SK-N-SH treated with all-trans-retinoic acid at 6 μM for 48 hours (cell line): ENCODE measurements around the gene LAMA1.

Experiments
- ATAC-seq: fragments of 200-7000 bp; cut with Tn5 transposase; 3 replicates; pipeline ENCODE4 v1.9.1; 2020; ENCODE audit warnings: mild to moderate bottlenecking, moderate library complexity
- ARNTL ChIP-seq: fragments of 450-650 bp; formaldehyde crosslinking; IDR thresholded peaks from 2 replicates; pipeline ENCODE4 v1.5.0; 2020; ENCODE audit warnings: low read depth, mild to moderate bottlenecking, moderate library complexity, borderline replicate concordance
- BACH2 ChIP-seq: fragments of 250-450 bp; sonication (Bioruptor Pico); IDR thresholded peaks from 2 replicates; pipeline ENCODE4 v1.9.0; 2021; ENCODE audit warnings: mild to moderate bottlenecking, borderline replicate concordance
- CREB5 ChIP-seq: fragments of 250-450 bp; sonication (Bioruptor Pico); IDR thresholded peaks from 2 replicates; pipeline ENCODE4 v1.5.1; 2020; ENCODE audit warnings: low read depth, mild to moderate bottlenecking, moderate library complexity
- CSDC2 ChIP-seq: fragments of 250-450 bp; sonication (Bioruptor Pico); IDR thresholded peaks from 2 replicates; pipeline ENCODE4 v1.5.0; 2020; ENCODE audit warnings: mild to moderate bottlenecking, moderate library complexity
- ESRRG ChIP-seq: fragments of 250-450 bp; sonication (Bioruptor Pico); IDR thresholded peaks from 2 replicates; pipeline ENCODE4 v1.6.1; 2021; ENCODE audit warnings: mild to moderate bottlenecking
- GLIS3 ChIP-seq: fragments of 250-450 bp; sonication (Bioruptor Pico); IDR thresholded peaks from 2 replicates; pipeline ENCODE4 v1.5.0; 2020; ENCODE audit warnings: mild to moderate bottlenecking, moderate library complexity
- ISL1 ChIP-seq: fragments of 250-450 bp; sonication (Bioruptor Pico); IDR thresholded peaks from 2 replicates; pipeline ENCODE4 v2.1.2; 2022; ENCODE audit warnings: mild to moderate bottlenecking, moderate library complexity
- POU6F1 ChIP-seq: fragments of 250-450 bp; sonication (Bioruptor Pico); IDR thresholded peaks from 2 replicates; pipeline ENCODE4 v1.8.0; 2021; ENCODE audit warnings: low read depth, mild to moderate bottlenecking, moderate library complexity, borderline replicate concordance
- RARB ChIP-seq: fragments of 250-450 bp; sonication (Bioruptor Pico); IDR thresholded peaks from 2 replicates; pipeline ENCODE4 v1.8.0; 2021; ENCODE audit warnings: mild to moderate bottlenecking, moderate library complexity
- SNAI2 ChIP-seq: fragments of 250-450 bp; sonication (Bioruptor Pico); IDR thresholded peaks from 2 replicates; pipeline ENCODE4 v1.5.0; 2020; ENCODE audit warnings: mild to moderate bottlenecking, moderate library complexity
- TCF4 ChIP-seq: fragments of 250-450 bp; sonication (Bioruptor Pico); IDR thresholded peaks from 2 replicates; pipeline ENCODE4 v1.8.0; 2021; ENCODE audit warnings: mild to moderate bottlenecking, moderate library complexity, borderline replicate concordance
- ZC3H10 ChIP-seq: fragments of 250-450 bp; sonication (Bioruptor Pico); IDR thresholded peaks from 2 replicates; pipeline ENCODE4 v1.5.1; 2021; ENCODE audit warnings: mild to moderate bottlenecking, moderate library complexity
- ZFP3 ChIP-seq: fragments of 250-450 bp; sonication (Bioruptor Pico); IDR thresholded peaks from 2 replicates; pipeline ENCODE4 v1.5.0; 2020; ENCODE audit warnings: mild to moderate bottlenecking, moderate library complexity
- ZFP30 ChIP-seq: fragments of 450-650 bp; formaldehyde crosslinking; IDR thresholded peaks from 2 replicates; pipeline ENCODE4 v1.5.0; 2022; ENCODE audit warnings: mild to moderate bottlenecking, moderate library complexity
- ZNF565 ChIP-seq: fragments of 450-650 bp; formaldehyde crosslinking; conservative IDR thresholded peaks from 2 replicates; pipeline ENCODE4 v1.5.0; 2020; ENCODE audit warnings: low read depth, mild to moderate bottlenecking, moderate library complexity
- ZNF70 ChIP-seq: fragments of 450-650 bp; formaldehyde crosslinking; IDR thresholded peaks from 2 replicates; pipeline ENCODE4 v1.5.0; 2020; ENCODE audit warnings: mild to moderate bottlenecking, moderate library complexity
- ZNF8 ChIP-seq: fragments of 450-650 bp; formaldehyde crosslinking; IDR thresholded peaks from 2 replicates; pipeline ENCODE4 v1.5.0; 2020; ENCODE audit warnings: mild to moderate bottlenecking, moderate library complexity
- TF ChIP-seq, protein P1 (sequence below): fragments of 250-450 bp; sonication (Bioruptor Pico); IDR thresholded peaks from 2 replicates; pipeline ENCODE4 v1.5.1; 2021; ENCODE audit warnings: mild to moderate bottlenecking, moderate library complexity
- TF ChIP-seq, protein P2 (sequence below): fragments of 250-450 bp; sonication (Bioruptor Pico); IDR thresholded peaks from 2 replicates; pipeline ENCODE4 v1.8.0; 2020; ENCODE audit warnings: mild to moderate bottlenecking, moderate library complexity, borderline replicate concordance
- TF ChIP-seq, protein P3 (sequence below): fragments of 250-450 bp; sonication (Bioruptor Pico); IDR thresholded peaks from 2 replicates; pipeline ENCODE4 v1.5.0; 2020; ENCODE audit warnings: mild to moderate bottlenecking, moderate library complexity

Gene LAMA1

DNA sequence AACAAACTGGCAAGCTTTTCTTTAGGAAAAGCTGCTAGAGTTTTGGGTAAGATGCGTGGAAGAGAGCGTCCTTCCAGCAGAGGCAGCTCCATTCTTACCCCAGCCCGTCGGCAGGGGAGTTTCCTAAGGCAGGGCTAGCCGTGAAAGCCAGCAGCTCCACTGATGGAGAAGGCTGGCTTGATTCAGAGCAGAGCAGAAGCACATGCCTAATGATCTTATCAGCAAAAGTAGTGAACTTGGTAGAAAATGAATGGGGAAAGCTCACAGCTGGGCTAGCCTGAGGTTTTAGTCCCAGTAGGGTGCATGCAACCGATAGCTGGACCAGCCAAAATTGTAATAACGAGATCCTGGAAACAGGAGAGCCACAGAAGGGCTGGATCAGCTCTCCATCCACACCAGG, 20.8 kb downstream of the LAMA1 start:
- no peak for ATAC-seq
- TF ChIP-seq GLIS3 (CRISPR knock-in tag) (no peak), RARB (CRISPR knock-in tag) (no peak), ISL1 (CRISPR knock-in tag) (no peak), ARNTL (CRISPR knock-in tag) (no peak), SNAI2 (CRISPR knock-in tag) (no peak), ZNF565 (CRISPR knock-in tag) (no peak), CREB5 (CRISPR knock-in tag) (no peak), CSDC2 (CRISPR knock-in tag) (no peak), ZNF70 (CRISPR knock-in tag) (no peak)
- TF ChIP-seq, protein P1, sequence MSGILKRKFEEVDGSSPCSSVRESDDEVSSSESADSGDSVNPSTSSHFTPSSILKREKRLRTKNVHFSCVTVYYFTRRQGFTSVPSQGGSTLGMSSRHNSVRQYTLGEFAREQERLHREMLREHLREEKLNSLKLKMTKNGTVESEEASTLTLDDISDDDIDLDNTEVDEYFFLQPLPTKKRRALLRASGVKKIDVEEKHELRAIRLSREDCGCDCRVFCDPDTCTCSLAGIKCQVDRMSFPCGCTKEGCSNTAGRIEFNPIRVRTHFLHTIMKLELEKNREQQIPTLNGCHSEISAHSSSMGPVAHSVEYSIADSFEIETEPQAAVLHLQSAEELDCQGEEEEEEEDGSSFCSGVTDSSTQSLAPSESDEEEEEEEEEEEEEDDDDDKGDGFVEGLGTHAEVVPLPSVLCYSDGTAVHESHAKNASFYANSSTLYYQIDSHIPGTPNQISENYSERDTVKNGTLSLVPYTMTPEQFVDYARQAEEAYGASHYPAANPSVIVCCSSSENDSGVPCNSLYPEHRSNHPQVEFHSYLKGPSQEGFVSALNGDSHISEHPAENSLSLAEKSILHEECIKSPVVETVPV (CRISPR knock-in tag), result no peak
- TF ChIP-seq, protein P2, sequence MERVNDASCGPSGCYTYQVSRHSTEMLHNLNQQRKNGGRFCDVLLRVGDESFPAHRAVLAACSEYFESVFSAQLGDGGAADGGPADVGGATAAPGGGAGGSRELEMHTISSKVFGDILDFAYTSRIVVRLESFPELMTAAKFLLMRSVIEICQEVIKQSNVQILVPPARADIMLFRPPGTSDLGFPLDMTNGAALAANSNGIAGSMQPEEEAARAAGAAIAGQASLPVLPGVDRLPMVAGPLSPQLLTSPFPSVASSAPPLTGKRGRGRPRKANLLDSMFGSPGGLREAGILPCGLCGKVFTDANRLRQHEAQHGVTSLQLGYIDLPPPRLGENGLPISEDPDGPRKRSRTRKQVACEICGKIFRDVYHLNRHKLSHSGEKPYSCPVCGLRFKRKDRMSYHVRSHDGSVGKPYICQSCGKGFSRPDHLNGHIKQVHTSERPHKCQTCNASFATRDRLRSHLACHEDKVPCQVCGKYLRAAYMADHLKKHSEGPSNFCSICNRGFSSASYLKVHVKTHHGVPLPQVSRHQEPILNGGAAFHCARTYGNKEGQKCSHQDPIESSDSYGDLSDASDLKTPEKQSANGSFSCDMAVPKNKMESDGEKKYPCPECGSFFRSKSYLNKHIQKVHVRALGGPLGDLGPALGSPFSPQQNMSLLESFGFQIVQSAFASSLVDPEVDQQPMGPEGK (CRISPR knock-in tag), result no peak

DNA sequence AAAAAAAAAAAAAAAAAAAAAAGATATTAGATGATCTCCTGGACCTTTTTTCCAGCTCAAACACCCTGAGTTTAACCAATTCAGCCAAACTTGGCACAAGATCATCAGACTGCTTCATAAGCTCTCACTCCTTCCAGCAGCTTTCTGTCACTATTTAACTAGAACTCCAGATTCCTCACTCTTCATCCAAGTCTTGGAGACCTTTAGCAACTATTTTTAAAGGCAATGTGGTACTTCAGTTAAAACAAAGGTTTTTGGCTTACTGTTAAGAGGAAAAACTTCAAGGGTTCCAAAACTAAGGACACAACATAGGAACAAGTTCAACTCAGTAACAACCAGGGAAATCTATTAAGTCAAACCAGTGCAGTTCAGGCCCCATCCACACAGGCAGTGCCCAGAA, 23.2 kb downstream of the LAMA1 start:
- no peak for TF ChIP-seq ARNTL (CRISPR knock-in tag)
- TF ChIP-seq ZNF565 (CRISPR knock-in tag), result no peak
- TF ChIP-seq, protein P1 (CRISPR knock-in tag), result no peak
- TF ChIP-seq, all 23 proteins: peak for 0
- no peak for ATAC-seq

GRCh38 chr18:7090771-7091170, 26.8 kb downstream of the LAMA1 start:
- no peak for ATAC-seq
- TF ChIP-seq ZFP30 (no peak), BACH2 (no peak), ZNF8 (CRISPR knock-in tag) (no peak), ARNTL (CRISPR knock-in tag) (no peak), TCF4 (CRISPR knock-in tag) (no peak), ESRRG (no peak), CSDC2 (CRISPR knock-in tag) (no peak), ZC3H10 (CRISPR knock-in tag) (no peak), GLIS3 (CRISPR knock-in tag) (no peak), ZFP3 (CRISPR knock-in tag) (no peak), POU6F1 (no peak), ZNF70 (CRISPR knock-in tag) (no peak), SNAI2 (CRISPR knock-in tag) (no peak), ZNF565 (CRISPR knock-in tag) (no peak)
- TF ChIP-seq, protein P2 (CRISPR knock-in tag), result no peak
- TF ChIP-seq, protein P1 (CRISPR knock-in tag), result no peak
- TF ChIP-seq, protein P3, sequence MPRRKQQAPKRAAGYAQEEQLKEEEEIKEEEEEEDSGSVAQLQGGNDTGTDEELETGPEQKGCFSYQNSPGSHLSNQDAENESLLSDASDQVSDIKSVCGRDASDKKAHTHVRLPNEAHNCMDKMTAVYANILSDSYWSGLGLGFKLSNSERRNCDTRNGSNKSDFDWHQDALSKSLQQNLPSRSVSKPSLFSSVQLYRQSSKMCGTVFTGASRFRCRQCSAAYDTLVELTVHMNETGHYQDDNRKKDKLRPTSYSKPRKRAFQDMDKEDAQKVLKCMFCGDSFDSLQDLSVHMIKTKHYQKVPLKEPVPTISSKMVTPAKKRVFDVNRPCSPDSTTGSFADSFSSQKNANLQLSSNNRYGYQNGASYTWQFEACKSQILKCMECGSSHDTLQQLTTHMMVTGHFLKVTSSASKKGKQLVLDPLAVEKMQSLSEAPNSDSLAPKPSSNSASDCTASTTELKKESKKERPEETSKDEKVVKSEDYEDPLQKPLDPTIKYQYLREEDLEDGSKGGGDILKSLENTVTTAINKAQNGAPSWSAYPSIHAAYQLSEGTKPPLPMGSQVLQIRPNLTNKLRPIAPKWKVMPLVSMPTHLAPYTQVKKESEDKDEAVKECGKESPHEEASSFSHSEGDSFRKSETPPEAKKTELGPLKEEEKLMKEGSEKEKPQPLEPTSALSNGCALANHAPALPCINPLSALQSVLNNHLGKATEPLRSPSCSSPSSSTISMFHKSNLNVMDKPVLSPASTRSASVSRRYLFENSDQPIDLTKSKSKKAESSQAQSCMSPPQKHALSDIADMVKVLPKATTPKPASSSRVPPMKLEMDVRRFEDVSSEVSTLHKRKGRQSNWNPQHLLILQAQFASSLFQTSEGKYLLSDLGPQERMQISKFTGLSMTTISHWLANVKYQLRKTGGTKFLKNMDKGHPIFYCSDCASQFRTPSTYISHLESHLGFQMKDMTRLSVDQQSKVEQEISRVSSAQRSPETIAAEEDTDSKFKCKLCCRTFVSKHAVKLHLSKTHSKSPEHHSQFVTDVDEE, result no peak
